H1 (cell line): ENCODE data around the gene MAFG.

Source experiments
- BRCA1 ChIP-seq: IDR thresholded peaks from 2 replicates; pipeline ENCODE4 v1.6.1; 2012; ENCODE audit warnings: low read depth, low read length, improper control_type of control experiment
- CREB1 ChIP-seq: IDR thresholded peaks from 2 replicates; pipeline ENCODE4 v1.6.1; 2012; ENCODE audit warnings: inconsistent platforms
- CTCF ChIP-seq, 3 experiments: IDR thresholded peaks; 1 replicate in 2 of 3; 2 replicates in 1 of 3; pipeline versions ENCODE4 v1.5.1 to v1.6.1; 2011; ENCODE audit warnings: low read length in 3 of 3, mild to moderate bottlenecking in 3 of 3, inconsistent platforms in 2 of 3, low read depth in 1 of 3, moderate library complexity in 1 of 3; ENCODE audit not compliant: insufficient read depth in 1 of 3; ENCODE audit errors: control extremely low read depth in 1 of 3
- EGR1 ChIP-seq: IDR thresholded peaks from 2 replicates; pipeline ENCODE4 v1.6.1; 2011; ENCODE audit warnings: low read depth, low read length, borderline replicate concordance
- EP300 ChIP-seq, 2 experiments: IDR thresholded peaks; 1 replicate in 1 of 2; 2 replicates in 1 of 2; pipeline ENCODE4 v1.6.1; 2011 to 2012; ENCODE audit warnings: low read depth in 2 of 2, low read length in 2 of 2, mild to moderate bottlenecking in 2 of 2, borderline replicate concordance in 1 of 2, inconsistent platforms in 1 of 2, moderate library complexity in 1 of 2
- GABPA ChIP-seq: IDR thresholded peaks from 2 replicates; pipeline ENCODE4 v1.6.1; 2011; ENCODE audit warnings: mild to moderate bottlenecking, low read length, moderate library complexity, borderline replicate concordance; ENCODE audit not compliant: insufficient read depth
- POLR2A ChIP-seq, 2 experiments: IDR thresholded peaks; 1 replicate in 1 of 2; 2 replicates in 1 of 2; pipeline ENCODE4 v1.6.1; 2011; ENCODE audit warnings: low read depth in 2 of 2, low read length in 2 of 2, mild to moderate bottlenecking in 2 of 2; ENCODE audit errors: control extremely low read depth in 1 of 2
- POLR2AphosphoS5 ChIP-seq: IDR thresholded peaks from 2 replicates; pipeline ENCODE4 v1.6.1; 2011; ENCODE audit warnings: low read depth, low read length
- RXRA ChIP-seq: IDR thresholded peaks from 2 replicates; pipeline ENCODE4 v1.6.1; 2011; ENCODE audit warnings: low read depth, mild to moderate bottlenecking, low read length, moderate library complexity; ENCODE audit not compliant: insufficient read depth
- SP2 ChIP-seq: IDR thresholded peaks from 2 replicates; pipeline ENCODE4 v1.6.1; 2012; ENCODE audit warnings: mild to moderate bottlenecking, low read length, inconsistent platforms
- TAF1 ChIP-seq: IDR thresholded peaks from 2 replicates; pipeline ENCODE4 v1.6.1; 2011; ENCODE audit warnings: mild to moderate bottlenecking, low read depth, low read length

DNA sequence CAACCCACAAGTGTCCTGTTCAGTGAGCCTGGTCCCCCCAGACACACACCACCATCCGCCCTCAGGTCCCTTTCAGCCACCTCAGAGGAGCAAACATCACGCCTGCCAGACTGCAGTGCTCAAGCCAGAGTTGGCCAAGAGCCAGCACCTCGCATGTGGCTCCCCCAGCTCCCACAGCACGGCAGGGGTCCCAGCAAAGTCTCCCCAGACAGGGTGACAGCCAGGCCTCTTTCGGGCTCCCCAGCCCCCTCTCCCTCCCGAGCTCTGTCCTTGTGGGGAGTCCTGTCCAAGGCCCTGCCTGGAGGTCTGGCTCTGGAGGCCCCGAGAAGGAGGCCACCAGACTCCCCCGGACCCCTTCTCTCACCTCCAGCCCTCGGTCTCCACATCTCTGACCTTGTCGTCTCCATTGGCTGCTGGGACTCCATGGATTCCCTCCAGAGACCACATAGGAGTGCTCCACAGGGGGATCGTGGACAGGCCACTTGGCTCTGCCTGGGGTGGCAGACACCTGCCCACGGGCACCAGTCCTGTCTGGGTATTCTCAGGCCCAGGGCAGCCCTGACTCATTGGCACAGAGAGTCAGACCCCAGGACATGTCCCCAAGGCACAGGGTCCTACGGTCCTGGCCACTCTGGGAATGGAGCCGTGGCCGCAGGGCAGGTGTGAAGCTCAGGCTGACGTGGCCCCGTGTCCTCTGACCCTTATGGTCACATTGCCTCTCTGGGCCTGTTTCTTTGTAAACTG is 21.3 kb upstream of the MAFG start:
- TF ChIP-seq CREB1 (no peak), BRCA1 (no peak), POLR2A (IDR thresholded peaks at IDR 0.05; ENCODE audit: control extremely low read depth in 1 of 2, low read depth in 2 of 2, low read length in 2 of 2) (no peak), CTCF (IDR thresholded peaks at IDR 0.05; ENCODE audit: control extremely low read depth in 1 of 3, insufficient read depth in 1 of 3, low read depth in 1 of 3, low read length in 3 of 3) (no peak), GABPA (no peak), EGR1 (no peak), SP2 (no peak), TAF1 (no peak), POLR2AphosphoS5 (no peak), RXRA (no peak), EP300 (IDR thresholded peaks at IDR 0.05; ENCODE audit: borderline replicate concordance in 1 of 2, low read depth in 2 of 2, low read length in 2 of 2) (no peak)
